CD14-positive monocyte (primary cell): ENCODE measurements around the gene AP2A1. TPM values are rescaled to one million over a fixed set of nuclear protein-coding genes. Genes with fewer than 3 reads are reported as not detected.
"Not testable (repeated sequence)": the region's sequence is repeated elsewhere in the genome, so short reads cannot be mapped to it uniquely, and the experiment has no call there.

ENCODE experiments used
- DNase-seq, 3 donors: peaks; one replicate each; pipeline ENCODE4 v3.0.0-alpha.2; 2011 to 2022
- H2AFZ ChIP-seq: 2 replicates; pipeline ENCODE4 v1.6.0; 2012; ENCODE audit warnings: mild to moderate bottlenecking, low read depth, low read length, inconsistent platforms; ENCODE audit not compliant: insufficient read depth, poor library complexity, severe bottlenecking
- H3K27ac ChIP-seq, 2 donors: 1 replicate in 1 of 2; 2 replicates in 1 of 2; pipeline ENCODE4 v1.5.1; 2012 to 2013; ENCODE audit warnings: low read length in 2 of 2, control low read depth in 1 of 2, inconsistent platforms in 1 of 2, low read depth in 1 of 2, mild to moderate bottlenecking in 1 of 2
- H3K27me3 ChIP-seq, 2 donors: one replicate each; pipeline versions ENCODE4 v1.6.0 to v1.6.1; 2011 to 2013; ENCODE audit warnings: low read length in 2 of 2; ENCODE audit not compliant: control insufficient read depth in 2 of 2, insufficient read depth in 2 of 2
- H3K36me3 ChIP-seq, 2 donors: replicated peaks in 1 of 2; 1 replicate in 1 of 2; 2 replicates in 1 of 2; pipeline versions ENCODE4 v1.5.1 to v1.6.1; 2012 to 2013; ENCODE audit warnings: low read length in 2 of 2, control low read depth in 1 of 2, inconsistent platforms in 1 of 2, mild to moderate bottlenecking in 1 of 2; ENCODE audit not compliant: insufficient read depth in 2 of 2, control insufficient read depth in 1 of 2
- H3K4me1 ChIP-seq, 2 donors: 1 replicate in 1 of 2; 2 replicates in 1 of 2; pipeline versions ENCODE4 v1.5.1 to v1.6.1; 2012 to 2013; ENCODE audit warnings: low read length in 2 of 2, control low read depth in 1 of 2, inconsistent platforms in 1 of 2, mild to moderate bottlenecking in 1 of 2, moderate library complexity in 1 of 2; ENCODE audit not compliant: insufficient read depth in 2 of 2, control insufficient read depth in 1 of 2
- H3K4me2 ChIP-seq: replicated peaks from 2 replicates; pipeline ENCODE3; 2012; ENCODE audit warnings: low read length, moderate library complexity, mild to moderate bottlenecking; ENCODE audit not compliant: poor library complexity, severe bottlenecking; ENCODE audit errors: extremely low read depth
- H3K4me3 ChIP-seq, 3 experiments: fragments of 200-600 bp in 1 of 3; sonication (generic) in 1 of 3; replicated peaks in 1 of 3; 1 replicate in 2 of 3; 2 replicates in 1 of 3; pipeline ENCODE4 v1.5.1; 2011 to 2013; ENCODE audit warnings: low read length in 3 of 3, mild to moderate bottlenecking in 3 of 3, control low read depth in 2 of 3, low read depth in 2 of 3, inconsistent platforms in 1 of 3, moderate library complexity in 1 of 3
- H3K79me2 ChIP-seq: 2 replicates; pipeline ENCODE4 v1.6.0; 2012; ENCODE audit warnings: mild to moderate bottlenecking, control low read depth, inconsistent platforms, low read length, moderate library complexity; ENCODE audit not compliant: insufficient read depth
- H3K9ac ChIP-seq: 2 replicates; pipeline ENCODE4 v1.6.0; 2017; ENCODE audit warnings: low read length, mild to moderate bottlenecking; ENCODE audit not compliant: insufficient read depth, poor library complexity, severe bottlenecking
- H3K9me3 ChIP-seq, 2 donors: replicated peaks in 1 of 2; 1 replicate in 1 of 2; 2 replicates in 1 of 2; pipeline versions ENCODE4 v1.5.1 to v1.6.1; 2012 to 2013; ENCODE audit warnings: low read length in 2 of 2, control low read depth in 1 of 2; ENCODE audit not compliant: control insufficient read depth in 1 of 2, insufficient read depth in 1 of 2
- H4K20me1 ChIP-seq: 2 replicates; pipeline ENCODE4 v1.6.0; 2012; ENCODE audit warnings: mild to moderate bottlenecking, low read length, control low read depth, moderate library complexity; ENCODE audit not compliant: insufficient read depth
- H3K27ac Mint-ChIP-seq, 7 donors: one replicate each; pipeline ENCODE4 v1.8.0; 2020; ENCODE audit warnings: mild to moderate bottlenecking in 7 of 7, mixed read lengths in 7 of 7, moderate library complexity in 6 of 7, inconsistent platforms in 2 of 7
- H3K27me3 Mint-ChIP-seq, 3 donors: one replicate each; pipeline ENCODE4 v1.8.0; 2021 to 2022; ENCODE audit warnings: low read depth in 3 of 3, mild to moderate bottlenecking in 3 of 3, mixed read lengths in 3 of 3, moderate library complexity in 3 of 3, inconsistent platforms in 1 of 3
- H3K36me3 Mint-ChIP-seq, 2 donors: one replicate each; pipeline ENCODE4 v1.8.0; 2020; ENCODE audit warnings: mixed read lengths in 2 of 2, inconsistent platforms in 1 of 2, mild to moderate bottlenecking in 1 of 2
- H3K4me1 Mint-ChIP-seq: one replicate; pipeline ENCODE4 v1.8.0; 2020; ENCODE audit warnings: mild to moderate bottlenecking, mixed read lengths
- H3K4me3 Mint-ChIP-seq, 2 donors: one replicate each; pipeline ENCODE4 v1.8.0; 2020; ENCODE audit warnings: mild to moderate bottlenecking in 2 of 2, mixed read lengths in 2 of 2, moderate library complexity in 1 of 2
- H3K9me3 Mint-ChIP-seq, 7 donors: one replicate each; pipeline ENCODE4 v1.8.0; 2020 to 2022; ENCODE audit warnings: mixed read lengths in 7 of 7, mild to moderate bottlenecking in 6 of 7, moderate library complexity in 6 of 7, inconsistent platforms in 2 of 7
- WGBS: methylation state at CpG from one replicate; pipeline ENCODE4 v1.1.5; 2013; ENCODE audit warnings: missing lambda C conversion rate; ENCODE audit not compliant: insufficient coverage; 5-methylcytosine and 5-hydroxymethylcytosine counted together
- intact Hi-C, 2 donors: fragments of 100-400 bp; cut with micrococcal nuclease; formaldehyde crosslinking; loops; one replicate each; pipeline versions ENCODE4 v1.15.0 to v1.15.1; 2023
- polyA plus RNA-seq, 3 donors: library from polyadenylated mRNA; depleted of rRNA in 1 of 3; unstranded in 2 of 3; stranded (reverse) in 1 of 3; fragments of 300-500 nt in 2 of 3; fragments of >200 nt in 1 of 3; fragmentation: Illumina TruSeq in 2 of 3; gene quantifications; 1 replicate in 2 of 3; 2 replicates in 1 of 3; pipeline ENCODE4 v1.2.3, GENCODE V29; 2012 to 2021
- TF ChIP-seq, protein P1 (sequence below): fragments of 200-600 bp; IDR thresholded peaks from one replicate; pipeline ENCODE4 v1.8.0; 2022; ENCODE audit warnings: antibody characterized with exemption, mild to moderate bottlenecking

The AP2A1 gene
- polyA plus RNA-seq, 3 donors: 12.1 to 117 (median 15.1) TPM

DNA sequence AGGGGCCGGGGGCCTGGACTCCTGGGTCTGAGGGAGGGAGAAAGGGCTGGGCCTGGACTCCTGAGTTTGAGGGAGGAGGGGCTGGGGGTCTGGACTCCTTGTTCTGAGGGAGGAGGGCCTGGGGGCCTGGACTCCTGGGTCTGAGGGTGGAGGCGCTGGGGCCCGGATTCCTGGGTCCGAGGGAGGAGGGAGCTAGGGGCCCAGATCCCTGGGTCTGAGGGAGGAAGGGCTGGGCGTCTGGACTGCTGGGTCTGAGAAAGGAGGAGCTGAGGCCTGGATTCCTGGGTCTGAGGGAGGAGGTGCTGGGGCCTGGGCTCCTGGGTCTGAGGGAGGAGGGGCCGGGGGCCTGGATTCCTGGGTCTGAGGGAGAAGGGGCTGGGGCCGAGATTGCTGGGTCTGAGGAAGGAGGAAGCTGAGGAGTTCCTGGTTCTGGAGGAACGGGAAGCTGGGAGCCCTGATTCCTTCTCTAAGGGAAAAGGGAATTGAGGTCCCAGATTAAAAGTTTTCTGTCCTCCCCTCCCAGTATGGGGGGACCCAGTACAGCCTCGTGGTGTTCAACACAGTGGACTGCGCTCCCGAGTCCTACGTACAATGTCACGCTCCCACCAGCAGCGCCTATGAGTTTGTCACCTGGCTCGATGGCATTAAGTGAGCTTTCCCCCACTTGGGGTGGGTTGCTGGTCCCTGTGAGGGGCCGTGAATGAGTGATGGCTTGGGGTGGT is 52.0 kb downstream of the AP2A1 start:
- WGBS: 53% methylated on average over 13 of the region's 16 CpGs

DNA sequence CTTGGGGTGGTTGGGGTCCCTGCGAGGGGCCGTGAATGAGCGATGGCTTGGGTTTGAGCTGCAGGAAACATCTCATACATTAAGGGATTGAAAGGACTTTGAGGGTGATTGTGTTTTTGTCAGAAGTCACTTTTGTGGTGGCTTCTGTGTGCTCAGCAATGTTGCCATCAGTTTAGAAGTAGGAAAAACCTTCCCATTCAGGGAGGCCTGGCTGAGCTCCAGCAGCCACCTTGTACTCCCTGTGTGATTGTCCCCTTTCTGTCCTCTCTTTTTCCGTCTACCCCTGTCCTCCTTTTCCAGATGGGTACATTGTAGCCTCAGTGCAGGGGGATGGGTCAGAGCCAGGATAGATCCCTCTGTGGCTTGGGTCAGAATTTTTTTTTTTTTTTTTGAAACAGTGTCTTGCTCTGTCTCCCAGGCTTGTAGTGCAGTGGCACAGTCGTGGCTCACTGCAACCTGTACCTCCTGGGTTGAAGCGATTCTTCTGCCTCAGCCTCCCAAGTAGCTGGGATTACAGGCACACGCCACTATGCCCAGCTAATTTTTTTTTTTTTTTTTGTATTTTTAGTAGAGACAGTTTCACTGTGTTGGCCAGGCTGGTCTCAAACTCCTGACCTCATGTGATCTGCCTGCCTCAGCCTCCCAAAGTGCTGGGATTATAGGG is 52.8 kb downstream of the AP2A1 start:
- Mint-ChIP-seq H3K4me1 (peaks cover 20% of the 10 kb centered on the region), H3K4me3 (peak overlapping the region; percentile 96 to 100), H3K27ac (peak overlapping the region in 5 of 7 donors; percentile 15 to 100 (median 97)), H3K36me3 (peaks cover 23 to 39% of the 10 kb centered on the region in 2 donors)
- Histone ChIP-seq H3K4me3 (peak overlapping the region in 1 of 3 experiments; percentile 100), H3K79me2 (peaks cover 52% of the 10 kb centered on the region), H3K4me1 (peaks cover 19 to 22% of the 10 kb centered on the region in 2 donors), H3K36me3 (peaks cover 25 to 29% of the 10 kb centered on the region in 2 donors), H4K20me1 (peaks cover 41% of the 10 kb centered on the region), H3K27ac (peak overlapping the region in 1 of 2 donors; percentile 93), H3K4me2 (peak overlapping the region; percentile 97)
- DNase-seq, H3K9ac ChIP-seq, H3K9me3 Mint-ChIP-seq, H3K9me3 ChIP-seq, H3K27me3 Mint-ChIP-seq, H2AFZ ChIP-seq, H3K27me3 ChIP-seq: not testable (repeated sequence)
- WGBS: 100% methylated on average over 2 of the region's 7 CpGs
- intact Hi-C loops: loop anchor here (2.0 to 5.0 kb wide), 4 partner anchors 31 to 53 kb away; partner anchors contain the start of genes PTOV1 (in 2 of the 2), AP2A1 (in 1 of the 2) and PNKP (in 1 of the 2)

More for the DNA sequence above, 52.0 kb downstream of the AP2A1 start:
- Mint-ChIP-seq H3K27me3 (peaks cover 0 to 8% (median 0%) of the 10 kb centered on the region in 3 donors), H3K4me3 (peak overlapping the region; percentile 96 to 100), H3K4me1 (peaks cover 20% of the 10 kb centered on the region), H3K36me3 (peaks cover 19 to 31% of the 10 kb centered on the region in 2 donors), H3K9me3 (no peaks in the 10 kb centered on the region), H3K27ac (peak overlapping the region; percentile 97 to 100 (median 99))
- Histone ChIP-seq H4K20me1 (peaks cover 33% of the 10 kb centered on the region), H3K27me3 (no peaks in the 10 kb centered on the region), H3K9me3 (no peaks in the 10 kb centered on the region), H3K9ac (peak overlapping the region; percentile 87), H3K4me3 (peak overlapping the region; percentile 70 to 100 (median 89)), H2AFZ (peak overlapping the region; percentile 91), H3K4me2 (peak overlapping the region; percentile 97), H3K4me1 (peaks cover 23 to 27% of the 10 kb centered on the region in 2 donors), H3K79me2 (peaks cover 45% of the 10 kb centered on the region), H3K27ac (peak overlapping the region; percentile 0 to 93), H3K36me3 (peaks cover 20 to 23% of the 10 kb centered on the region in 2 donors)
- TF ChIP-seq, protein P1, sequence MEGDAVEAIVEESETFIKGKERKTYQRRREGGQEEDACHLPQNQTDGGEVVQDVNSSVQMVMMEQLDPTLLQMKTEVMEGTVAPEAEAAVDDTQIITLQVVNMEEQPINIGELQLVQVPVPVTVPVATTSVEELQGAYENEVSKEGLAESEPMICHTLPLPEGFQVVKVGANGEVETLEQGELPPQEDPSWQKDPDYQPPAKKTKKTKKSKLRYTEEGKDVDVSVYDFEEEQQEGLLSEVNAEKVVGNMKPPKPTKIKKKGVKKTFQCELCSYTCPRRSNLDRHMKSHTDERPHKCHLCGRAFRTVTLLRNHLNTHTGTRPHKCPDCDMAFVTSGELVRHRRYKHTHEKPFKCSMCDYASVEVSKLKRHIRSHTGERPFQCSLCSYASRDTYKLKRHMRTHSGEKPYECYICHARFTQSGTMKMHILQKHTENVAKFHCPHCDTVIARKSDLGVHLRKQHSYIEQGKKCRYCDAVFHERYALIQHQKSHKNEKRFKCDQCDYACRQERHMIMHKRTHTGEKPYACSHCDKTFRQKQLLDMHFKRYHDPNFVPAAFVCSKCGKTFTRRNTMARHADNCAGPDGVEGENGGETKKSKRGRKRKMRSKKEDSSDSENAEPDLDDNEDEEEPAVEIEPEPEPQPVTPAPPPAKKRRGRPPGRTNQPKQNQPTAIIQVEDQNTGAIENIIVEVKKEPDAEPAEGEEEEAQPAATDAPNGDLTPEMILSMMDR: no peak
- intact Hi-C loops: loop anchor here (2.0 to 5.0 kb wide), 4 partner anchors 32 to 52 kb away; partner anchors contain the start of genes PTOV1 (in 2 of the 2), AP2A1 (in 1 of the 2) and PNKP (in 1 of the 2)
- DNase-seq: peak in 2 of 3 donors; percentile 46 to 50
